ENCODE results near the gene SLC12A3.

Gene SLC12A3

GRCh38 chr16:56869513-56870275 is 4.7 kb downstream of the SLC12A3 start:
- DNase-seq = peak; percentile 58 to 67
- TF ChIP-seq POLR2A (IDR thresholded peaks at IDR 0.05; ENCODE audit: low read length) (no peak), GATA1 (IDR thresholded peaks at IDR 0.05; ENCODE audit: low read depth, low read length) (no peak)

GRCh38 chr16:56870276-56870888 is 5.4 kb downstream of the SLC12A3 start:
- no peak for DNase-seq
- TF ChIP-seq POLR2A (IDR thresholded peaks at IDR 0.05; ENCODE audit: low read length) = no peak
- TF ChIP-seq GATA1 (IDR thresholded peaks at IDR 0.05; ENCODE audit: low read depth, low read length) = no peak

- TF ChIP-seq GATA1 (IDR thresholded peaks at IDR 0.05; ENCODE audit: low read depth, low read length) = no peak
- no peak for TF ChIP-seq POLR2A (IDR thresholded peaks at IDR 0.05; ENCODE audit: low read length)
- no peak for DNase-seq
Measured at GRCh38 chr16:56871172-56871593, 6.2 kb downstream of the SLC12A3 start.

GRCh38 chr16:56872863-56873391 is 7.9 kb downstream of the SLC12A3 start:
- TF ChIP-seq POLR2A (IDR thresholded peaks at IDR 0.05; ENCODE audit: low read length) (no peak), GATA1 (IDR thresholded peaks at IDR 0.05; ENCODE audit: low read depth, low read length) (no peak)

GRCh38 chr16:56874800-56875199 is 9.8 kb downstream of the SLC12A3 start:
- DNase-seq = no peak
- no peak for TF ChIP-seq GATA1 (IDR thresholded peaks at IDR 0.05; ENCODE audit: low read depth, low read length)
- no peak for TF ChIP-seq POLR2A (IDR thresholded peaks at IDR 0.05; ENCODE audit: low read length)

More at GRCh38 chr16:56872863-56873391, 7.9 kb downstream of the SLC12A3 start:
- DNase-seq = no peak

- TF ChIP-seq GATA1 (IDR thresholded peaks at IDR 0.05; ENCODE audit: low read depth, low read length) = no peak
- no peak for TF ChIP-seq POLR2A (IDR thresholded peaks at IDR 0.05; ENCODE audit: low read length)
- DNase-seq = no peak
Measured at GRCh38 chr16:56876048-56876447, 11.0 kb downstream of the SLC12A3 start.

GRCh38 chr16:56877486-56878182 is 12.6 kb downstream of the SLC12A3 start:
- no peak for DNase-seq
- TF ChIP-seq GATA1 (IDR thresholded peaks at IDR 0.05; ENCODE audit: low read depth, low read length) = no peak
- TF ChIP-seq POLR2A (IDR thresholded peaks at IDR 0.05; ENCODE audit: low read length) = no peak

GRCh38 chr16:56878282-56878854 is 13.4 kb downstream of the SLC12A3 start:
- no peak for TF ChIP-seq POLR2A (IDR thresholded peaks at IDR 0.05; ENCODE audit: low read length)
- TF ChIP-seq GATA1 (IDR thresholded peaks at IDR 0.05; ENCODE audit: low read depth, low read length) = no peak
- DNase-seq = no peak

- no peak for DNase-seq
- no peak for TF ChIP-seq GATA1 (IDR thresholded peaks at IDR 0.05; ENCODE audit: low read depth, low read length)
- no peak for TF ChIP-seq POLR2A (IDR thresholded peaks at IDR 0.05; ENCODE audit: low read length)
Measured at GRCh38 chr16:56879276-56879675, 14.3 kb downstream of the SLC12A3 start.

- DNase-seq = no peak
Measured at GRCh38 chr16:56880176-56880575, 15.2 kb downstream of the SLC12A3 start.

GRCh38 chr16:56880685-56881084 is 15.7 kb downstream of the SLC12A3 start:
- TF ChIP-seq POLR2A (IDR thresholded peaks at IDR 0.05; ENCODE audit: low read length) (no peak), GATA1 (IDR thresholded peaks at IDR 0.05; ENCODE audit: low read depth, low read length) (no peak)
- no peak for DNase-seq

More at GRCh38 chr16:56880176-56880575, 15.2 kb downstream of the SLC12A3 start:
- TF ChIP-seq POLR2A (IDR thresholded peaks at IDR 0.05; ENCODE audit: low read length) (no peak), GATA1 (IDR thresholded peaks at IDR 0.05; ENCODE audit: low read depth, low read length) (no peak)

GRCh38 chr16:56882077-56882800 is 17.2 kb downstream of the SLC12A3 start:
- no peak for DNase-seq
- TF ChIP-seq GATA1 (IDR thresholded peaks at IDR 0.05; ENCODE audit: low read depth, low read length) (no peak), POLR2A (IDR thresholded peaks at IDR 0.05; ENCODE audit: low read length) (no peak)

- no peak for DNase-seq
- TF ChIP-seq POLR2A (IDR thresholded peaks at IDR 0.05; ENCODE audit: low read length) (no peak), GATA1 (IDR thresholded peaks at IDR 0.05; ENCODE audit: low read depth, low read length) (no peak)
Measured at GRCh38 chr16:56883586-56883985, 18.6 kb downstream of the SLC12A3 start.

Measured in erythroblast (primary cell).